NK-92 (cell line): ENCODE data around the gene DNAJC15.

Experiments
- DNase-seq: peaks from one replicate; lab custom pipeline; 2025; ENCODE audit not compliant: unreplicated experiment; lab: John Stamatoyannopoulos, UW

The DNAJC15 gene

DNA sequence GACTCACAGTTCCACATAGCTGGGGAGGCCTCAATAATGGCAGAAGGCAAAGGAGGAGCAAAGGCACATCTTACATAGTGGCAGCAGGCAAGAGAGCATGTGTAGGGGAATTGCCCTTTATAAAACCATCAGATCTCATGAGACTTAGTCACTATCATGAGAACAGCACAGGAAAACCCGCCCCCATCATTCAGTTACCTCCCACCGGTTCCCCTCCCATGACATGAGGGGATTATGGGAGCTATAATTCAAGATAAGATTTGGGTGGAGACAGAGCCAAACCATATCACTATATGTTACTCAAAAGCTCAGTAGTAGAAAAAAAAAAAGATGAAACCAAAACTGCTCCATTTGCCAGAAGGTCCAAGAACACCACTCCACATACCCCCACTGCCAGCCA is 58.5 kb downstream of the DNAJC15 start:
- DNase-seq: no peak

DNA sequence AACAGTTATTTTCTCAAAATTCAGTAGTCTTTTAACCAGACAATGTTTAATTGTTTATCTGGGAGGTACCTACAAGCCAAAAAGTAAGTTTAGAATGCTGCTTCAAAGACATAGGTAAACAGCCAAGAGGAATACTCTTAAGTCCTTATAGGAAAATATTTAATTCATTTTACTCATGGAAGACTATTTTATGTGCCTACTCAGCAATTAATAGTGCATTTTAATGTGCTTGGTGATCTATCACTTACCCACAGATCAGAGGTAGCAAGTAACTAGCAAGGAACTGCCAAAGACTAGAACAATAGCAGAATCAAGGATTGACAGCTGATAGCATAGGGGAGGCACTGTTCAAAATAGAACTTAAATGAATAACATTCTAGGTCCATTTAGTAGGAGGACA is 60.4 kb downstream of the DNAJC15 start:
- no peak for DNase-seq

DNA sequence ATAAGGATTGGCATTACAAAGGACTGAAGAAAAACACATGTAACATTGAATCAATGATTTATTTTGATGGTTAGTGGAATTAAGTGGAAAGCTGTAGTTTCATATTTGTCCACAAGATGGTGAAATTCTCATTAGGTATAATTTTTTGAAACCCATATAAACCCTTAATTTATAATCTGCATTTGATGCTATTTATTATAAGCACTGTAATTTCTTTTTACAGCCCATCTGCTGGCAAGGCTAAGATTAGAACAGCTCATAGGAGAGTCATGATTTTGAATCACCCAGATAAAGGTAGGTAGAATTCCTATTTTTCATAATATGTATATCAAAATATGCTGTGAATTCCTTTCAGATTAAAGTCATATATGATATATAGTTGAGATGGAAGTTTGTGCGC is 62.2 kb downstream of the DNAJC15 start:
- no peak for DNase-seq

DNA sequence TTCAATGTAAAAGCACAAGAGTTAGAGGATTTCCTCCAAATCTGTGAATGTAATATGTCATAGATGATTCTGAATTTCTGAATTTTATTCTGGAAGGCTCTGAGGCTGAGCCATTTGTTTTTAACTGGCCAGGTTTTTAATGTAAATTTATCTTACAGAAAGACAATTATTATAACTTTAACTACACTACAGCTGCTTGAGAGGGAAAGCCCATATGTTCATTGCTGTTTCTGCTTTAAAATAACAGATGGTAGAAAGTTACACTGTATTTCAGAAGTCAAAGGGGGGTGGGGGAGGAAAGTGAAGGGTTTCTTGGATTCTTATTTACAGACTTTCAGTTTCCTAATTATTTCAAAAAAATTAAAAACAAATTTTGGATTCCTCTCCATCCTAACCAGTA is 62.8 kb downstream of the DNAJC15 start:
- DNase-seq: no peak

DNA sequence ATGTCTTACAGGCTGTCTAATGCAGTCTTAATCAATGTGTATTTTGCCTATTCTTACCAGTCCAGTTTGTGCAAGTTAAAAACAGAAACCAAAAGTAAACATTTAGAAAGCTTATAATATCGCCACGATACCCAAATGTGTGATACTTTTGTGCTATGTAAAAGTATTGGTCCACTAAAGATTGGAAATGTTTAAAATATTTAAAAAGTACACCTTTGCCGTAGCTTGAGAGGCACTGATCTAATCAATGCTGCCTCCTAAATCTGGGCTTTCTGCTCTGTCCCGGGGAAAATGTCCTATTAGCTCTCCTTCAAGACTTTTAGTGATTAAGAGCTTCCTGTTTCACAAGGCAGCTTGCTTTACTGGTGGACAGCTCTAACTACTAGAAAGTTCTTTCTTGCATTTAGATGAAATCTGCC is 64.7 kb downstream of the DNAJC15 start:
- no peak for DNase-seq

DNA sequence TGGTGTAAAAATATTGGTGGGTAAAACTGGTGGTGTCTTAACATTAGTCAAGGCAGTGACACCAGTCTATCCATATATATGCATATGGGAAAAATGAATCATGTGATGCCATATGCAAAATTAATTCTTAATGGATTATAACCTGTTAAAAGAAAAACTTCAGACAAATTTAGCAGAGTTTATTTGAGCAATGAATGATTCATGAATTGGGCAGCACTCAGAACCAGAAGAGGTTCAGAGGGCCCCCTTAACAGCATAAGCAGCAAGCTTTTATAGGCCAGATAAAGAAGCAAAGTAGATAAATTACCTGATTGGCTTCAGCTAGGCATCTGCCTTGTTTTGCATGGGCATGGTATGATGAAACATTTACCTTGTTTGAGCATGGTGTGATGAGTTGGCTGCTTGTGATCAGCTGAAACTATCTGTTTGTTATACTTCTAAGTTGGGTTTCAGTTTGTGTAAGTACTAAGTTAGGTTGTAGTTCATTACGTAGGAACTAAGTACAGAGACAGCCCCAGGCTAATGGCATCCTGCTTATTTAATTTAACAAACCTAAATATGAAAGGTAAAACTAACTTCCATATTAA is 66.6 kb downstream of the DNAJC15 start:
- no peak for DNase-seq

DNA sequence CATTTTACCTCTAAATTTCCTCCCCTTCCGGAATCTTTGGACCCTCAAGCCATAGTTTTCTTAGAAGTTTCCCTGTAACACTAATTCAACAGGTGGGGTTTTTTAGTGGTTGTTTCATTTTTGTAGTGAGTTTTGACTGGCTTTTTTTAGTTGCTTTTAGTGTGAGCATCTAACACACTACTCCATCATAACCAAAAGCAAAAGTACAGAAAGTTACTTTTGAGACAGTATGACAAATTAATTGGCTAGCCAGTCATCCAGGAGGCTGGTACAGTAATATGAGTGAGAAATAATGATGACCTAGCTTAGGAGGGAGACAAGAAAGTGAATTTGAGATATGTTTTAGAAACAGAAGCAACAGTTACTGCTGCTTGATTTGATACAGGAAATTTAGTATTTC is 71.5 kb downstream of the DNAJC15 start:
- no peak for DNase-seq

DNA sequence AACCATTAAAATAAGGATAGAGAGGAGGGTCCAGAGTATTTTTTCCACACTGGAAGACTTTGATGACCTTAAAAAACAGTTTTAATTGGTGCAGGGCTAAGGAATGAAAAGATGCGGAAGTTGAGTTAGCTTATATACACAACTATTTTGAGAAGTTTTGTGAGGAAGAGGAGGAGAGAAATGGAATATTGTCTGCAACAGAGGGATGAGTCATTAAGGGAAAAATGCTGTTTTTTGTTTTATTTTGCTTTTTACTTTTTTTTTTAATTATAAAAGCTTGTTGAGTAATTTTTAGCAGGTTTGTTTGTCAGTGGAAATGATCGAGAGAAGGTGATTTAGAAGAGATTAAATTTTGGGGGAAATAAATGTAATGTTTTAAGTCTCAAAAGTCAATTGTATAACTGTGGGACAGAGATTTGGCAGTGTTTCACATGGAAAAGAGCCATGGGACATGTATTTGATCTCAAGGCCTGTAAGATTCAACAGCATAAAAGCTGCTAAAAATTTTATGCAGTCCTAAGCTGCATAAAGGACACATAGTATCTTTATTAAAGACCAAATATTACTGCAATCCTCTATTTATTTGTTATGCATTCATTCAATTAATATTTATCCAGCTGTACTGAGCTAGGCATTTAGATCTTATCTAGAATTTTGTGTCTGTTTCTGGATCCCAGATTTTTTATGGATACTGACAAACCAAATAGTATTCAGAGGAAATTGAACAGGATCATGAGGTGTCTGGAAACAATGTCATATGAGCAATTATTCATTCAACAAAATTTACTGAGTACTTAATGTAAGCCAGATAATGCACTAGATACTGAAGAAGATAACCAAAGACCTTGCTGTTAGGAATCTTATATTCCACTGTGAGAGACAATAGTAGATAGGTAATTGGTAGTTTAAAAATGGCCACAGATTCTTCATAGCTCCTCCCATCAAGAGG is 72.7 kb downstream of the DNAJC15 start:
- DNase-seq: no peak

DNA sequence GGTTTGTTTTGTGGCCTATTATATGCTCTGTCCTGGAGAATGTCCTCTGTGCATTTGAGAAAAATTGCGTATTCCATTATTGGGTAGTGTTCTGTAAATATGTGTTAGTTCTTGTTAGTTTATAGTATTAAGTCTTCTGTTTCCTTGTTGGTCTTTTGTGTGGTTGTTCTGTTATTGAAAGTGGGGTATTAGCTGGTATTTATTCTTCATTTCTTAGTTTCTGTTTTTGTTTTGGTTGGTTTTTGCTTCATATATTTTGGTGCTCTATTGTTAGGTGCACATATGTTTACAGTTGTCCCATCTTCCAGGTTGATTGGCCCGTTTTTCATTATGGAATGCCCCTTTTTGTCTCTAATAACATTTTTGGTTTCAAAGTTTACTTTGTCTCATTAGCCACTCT is 77.3 kb downstream of the DNAJC15 start:
- no peak for DNase-seq

DNA sequence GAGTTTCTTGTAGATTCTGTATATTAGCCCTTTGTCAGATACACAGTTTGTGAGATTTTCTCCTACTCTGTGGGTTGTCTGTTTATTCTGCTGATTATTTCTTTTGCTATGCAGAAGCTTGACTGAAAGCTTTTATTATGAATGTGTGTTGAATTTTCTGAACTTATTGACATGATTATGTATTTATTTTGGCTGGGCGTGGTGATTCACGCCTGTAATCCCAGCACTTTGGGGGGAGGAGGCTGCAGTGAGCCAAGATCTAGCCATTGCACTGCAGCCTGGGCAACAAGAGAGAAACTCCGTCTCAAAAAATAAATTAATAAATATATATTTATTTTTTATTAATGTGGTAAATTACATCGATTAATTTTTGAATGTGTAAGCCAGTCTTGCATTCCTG is 78.9 kb downstream of the DNAJC15 start:
- no peak for DNase-seq

DNA sequence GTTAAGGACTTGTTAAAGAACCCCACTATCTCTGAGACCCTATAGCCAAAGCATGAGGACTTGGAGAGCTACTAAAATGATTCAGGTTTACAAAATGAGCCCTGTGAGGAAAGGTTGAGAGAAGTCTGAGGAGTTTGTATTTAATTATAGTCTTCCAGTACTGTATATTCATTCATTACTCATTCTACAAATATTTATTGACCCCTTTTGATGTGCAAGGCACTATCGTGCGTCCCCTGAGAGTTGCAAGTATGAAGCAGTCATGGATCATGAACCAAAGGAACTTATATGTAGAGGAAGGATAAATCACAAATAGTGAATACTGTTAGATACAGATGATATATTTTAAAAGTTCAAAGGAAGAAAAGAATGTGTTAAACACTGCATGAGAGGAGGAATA is 84.4 kb downstream of the DNAJC15 start:
- DNase-seq: no peak

DNA sequence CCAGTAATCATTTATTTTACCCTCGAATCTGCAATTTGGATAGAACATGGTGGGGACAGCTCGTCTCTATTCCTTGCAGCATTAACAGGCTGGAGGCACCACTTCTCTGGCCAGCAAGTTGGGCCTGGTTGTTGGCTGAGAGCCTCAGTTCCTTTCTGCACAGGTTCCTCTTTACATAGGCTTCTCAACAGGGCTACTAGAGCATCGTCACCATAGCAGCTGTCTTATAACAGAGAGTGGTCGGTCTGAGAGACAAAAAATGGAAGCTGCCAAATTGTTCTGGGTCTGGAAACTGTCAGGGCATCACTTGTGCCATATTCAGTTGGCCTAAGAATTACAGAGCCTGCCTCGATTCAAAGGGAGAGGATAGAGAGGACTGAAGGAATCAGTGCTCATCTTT is 86.7 kb downstream of the DNAJC15 start:
- DNase-seq: no peak

DNA sequence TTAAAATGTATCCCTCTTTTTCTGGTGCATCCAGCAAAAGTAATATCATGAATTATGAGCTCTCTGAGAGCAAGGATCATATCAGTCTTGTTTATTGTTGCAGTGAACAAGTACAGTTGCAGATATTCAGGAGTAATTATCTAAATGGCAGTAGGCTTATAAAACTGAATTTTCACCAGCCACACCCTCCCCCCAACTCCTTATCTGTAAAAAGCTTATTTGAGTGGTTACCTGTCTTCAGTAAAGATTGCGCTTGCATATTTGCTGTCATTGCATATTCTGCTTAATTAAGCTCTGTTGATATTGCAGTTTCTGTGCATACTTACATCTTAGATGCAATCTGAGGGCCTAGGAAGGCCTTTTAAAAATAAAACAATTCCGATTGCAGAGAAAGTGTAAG is 87.3 kb downstream of the DNAJC15 start:
- no peak for DNase-seq

DNA sequence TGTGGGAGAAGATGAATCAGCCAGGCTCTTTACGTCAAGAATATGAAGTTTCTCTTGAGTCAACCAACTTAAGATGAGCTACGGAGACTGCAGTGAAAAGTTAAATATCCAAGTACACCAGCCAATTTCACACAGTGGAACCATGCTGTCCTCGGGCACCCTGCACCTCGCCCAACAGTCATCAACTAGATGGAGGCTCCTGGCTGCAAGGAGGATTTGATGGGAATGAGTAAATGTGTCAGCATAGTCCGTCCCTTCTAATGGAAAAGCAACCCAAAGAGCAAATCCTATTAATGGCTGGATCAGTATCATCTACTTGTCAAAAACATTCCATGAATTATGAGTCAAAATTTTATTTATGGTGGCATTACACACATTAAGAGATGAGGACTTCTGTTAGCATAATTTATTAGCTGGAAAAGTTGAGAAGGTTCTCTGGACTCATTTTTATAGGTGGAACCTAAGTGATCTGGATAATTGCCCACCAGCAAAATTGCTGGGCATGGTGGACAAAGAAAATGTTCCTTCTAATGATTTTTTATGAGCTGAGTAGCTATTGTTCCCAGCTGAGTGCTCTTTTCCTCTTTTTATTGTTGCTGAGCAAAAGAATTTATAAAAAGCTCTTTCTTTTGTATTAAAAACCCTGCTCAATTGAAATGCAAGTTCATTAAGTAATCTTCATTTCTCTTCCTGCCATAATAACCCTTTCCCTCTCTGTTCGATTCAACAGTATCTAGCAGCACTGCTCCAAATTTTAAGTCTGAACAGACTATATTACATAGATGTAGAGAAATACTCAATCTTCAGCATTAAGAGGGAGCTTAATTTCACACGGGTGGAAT is 88.4 kb downstream of the DNAJC15 start:
- DNase-seq: no peak

DNA sequence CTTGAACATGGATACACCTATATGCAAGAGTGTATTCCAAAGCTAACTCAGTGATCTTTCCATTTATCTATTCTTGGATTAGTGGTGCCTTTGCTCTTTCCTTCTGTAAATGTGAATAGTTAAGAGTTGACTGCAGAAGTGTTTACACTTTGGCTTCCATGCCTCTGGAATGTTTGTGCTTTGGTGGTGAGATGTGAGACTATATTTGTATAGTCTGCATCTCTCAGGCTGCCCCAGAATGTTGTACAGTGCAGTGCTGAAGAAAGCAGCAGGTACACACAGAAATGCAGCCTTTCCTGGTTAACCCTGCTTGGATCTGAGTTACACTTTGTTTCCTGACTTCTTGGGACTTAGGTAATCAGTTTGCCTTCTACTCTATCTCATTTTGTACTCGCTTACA is 90.2 kb downstream of the DNAJC15 start:
- no peak for DNase-seq

DNA sequence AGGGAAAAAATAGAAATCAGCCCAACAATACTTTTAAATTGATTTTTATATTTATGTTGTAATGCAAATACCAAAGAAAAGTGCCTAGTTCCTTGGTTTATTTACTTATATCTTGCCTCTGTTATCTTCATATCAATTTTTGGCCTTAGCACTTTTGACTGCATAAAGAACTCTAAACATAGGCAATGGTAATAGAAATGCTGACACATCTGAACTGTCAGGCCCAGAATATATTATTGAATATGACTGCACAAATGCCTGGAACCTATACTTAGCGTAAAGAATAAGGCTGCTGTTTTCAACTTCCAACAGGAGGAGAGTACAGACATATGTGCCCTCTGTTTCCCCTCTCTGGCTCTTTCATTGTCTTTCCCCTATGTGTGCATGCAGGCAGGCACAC is 91.1 kb downstream of the DNAJC15 start:
- DNase-seq: no peak

DNA sequence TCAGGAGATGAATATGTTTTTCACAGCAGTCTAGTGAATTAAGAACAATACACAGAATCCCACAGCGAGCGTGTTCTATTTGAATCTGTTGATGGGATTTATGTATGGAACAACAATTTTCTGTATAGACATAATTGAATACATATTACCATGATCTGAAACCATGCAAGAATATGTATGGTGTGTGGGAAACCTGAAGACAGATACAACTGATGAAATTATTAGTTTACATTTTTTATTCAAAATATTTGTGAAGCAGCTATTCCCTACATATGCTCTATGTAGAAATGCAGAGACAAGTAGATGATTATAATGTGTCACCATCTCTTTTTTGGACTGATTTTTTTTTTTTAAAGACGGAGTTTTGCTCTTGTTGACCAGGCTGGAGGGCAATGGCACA is 91.8 kb downstream of the DNAJC15 start:
- DNase-seq: no peak

DNA sequence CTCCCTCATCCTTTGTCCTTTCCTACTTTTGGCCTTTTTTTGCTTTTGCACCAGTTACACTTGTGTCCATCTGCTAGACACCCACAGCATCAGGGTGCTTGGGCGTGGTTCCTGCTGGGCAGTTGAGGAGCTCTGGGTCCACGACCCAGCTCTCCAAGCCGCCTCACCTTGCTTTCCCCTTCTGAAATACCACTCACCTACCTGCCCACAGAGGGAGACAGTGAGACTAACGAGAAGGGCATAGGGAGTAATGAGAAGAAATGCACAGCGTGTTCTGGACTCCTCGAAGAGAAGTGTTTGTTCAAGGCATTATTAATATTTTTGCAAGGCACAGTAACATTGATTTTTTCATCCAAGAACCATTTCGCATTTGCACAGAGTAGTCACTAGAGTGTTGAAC is 92.9 kb downstream of the DNAJC15 start:
- DNase-seq: no peak

DNA sequence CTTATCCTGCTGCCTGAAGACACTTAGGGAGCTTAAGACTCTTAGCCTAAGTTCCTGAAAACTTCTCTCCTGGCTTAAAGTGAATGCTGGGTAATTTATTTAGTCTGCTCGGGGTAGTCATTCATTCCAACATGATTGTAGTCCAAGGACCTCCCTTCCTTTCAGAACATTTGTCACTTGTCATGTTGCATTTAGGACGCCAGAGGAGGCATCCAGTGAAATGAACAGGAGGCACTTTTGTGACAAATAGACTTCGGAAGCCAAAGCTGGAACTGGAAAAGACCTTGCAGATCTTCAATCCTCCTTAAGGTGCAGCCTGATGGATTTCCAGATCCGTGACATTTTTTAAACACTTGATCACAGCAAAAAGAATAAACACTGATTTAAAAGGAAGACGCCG is 95.1 kb downstream of the DNAJC15 start:
- no peak for DNase-seq

DNA sequence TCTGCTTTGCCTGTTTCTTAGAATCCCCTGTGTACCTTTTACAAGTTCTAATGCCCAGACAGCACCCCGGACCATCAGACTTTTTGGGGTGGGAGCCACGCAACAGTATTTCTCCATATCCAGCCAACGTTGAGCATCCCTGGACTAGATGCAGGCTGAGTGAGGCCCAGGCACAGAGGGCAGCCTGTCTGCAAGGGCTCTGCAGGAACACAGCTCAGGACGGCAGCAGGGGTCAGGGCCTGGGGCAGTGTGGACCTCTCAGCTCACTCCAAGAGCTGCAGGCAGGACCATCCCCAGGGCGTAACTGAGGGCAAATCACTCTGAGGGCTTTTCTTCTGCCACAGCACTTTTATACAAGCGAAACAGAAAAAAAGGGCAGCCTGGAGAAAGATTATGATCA is 95.8 kb downstream of the DNAJC15 start:
- DNase-seq: no peak

DNA sequence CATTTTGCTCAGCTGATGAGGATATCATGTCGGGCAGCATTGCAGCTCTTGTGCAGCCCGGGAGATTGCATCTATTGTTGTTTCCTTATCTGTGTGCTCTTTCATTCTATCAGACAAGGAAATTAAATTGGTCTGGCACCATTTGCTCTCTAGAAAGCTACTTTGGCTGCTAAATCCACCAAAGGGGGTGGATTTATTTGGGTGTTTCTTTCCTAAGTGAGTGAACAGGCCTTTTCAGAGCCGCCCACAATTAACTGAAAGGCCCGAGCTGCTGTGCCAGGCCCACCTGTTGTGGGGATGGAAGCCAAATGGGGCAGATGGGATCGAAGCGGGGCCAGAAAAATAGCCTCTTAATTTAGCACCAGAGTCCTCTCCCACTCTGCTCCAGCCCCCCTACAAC is 99.4 kb downstream of the DNAJC15 start:
- no peak for DNase-seq

DNA sequence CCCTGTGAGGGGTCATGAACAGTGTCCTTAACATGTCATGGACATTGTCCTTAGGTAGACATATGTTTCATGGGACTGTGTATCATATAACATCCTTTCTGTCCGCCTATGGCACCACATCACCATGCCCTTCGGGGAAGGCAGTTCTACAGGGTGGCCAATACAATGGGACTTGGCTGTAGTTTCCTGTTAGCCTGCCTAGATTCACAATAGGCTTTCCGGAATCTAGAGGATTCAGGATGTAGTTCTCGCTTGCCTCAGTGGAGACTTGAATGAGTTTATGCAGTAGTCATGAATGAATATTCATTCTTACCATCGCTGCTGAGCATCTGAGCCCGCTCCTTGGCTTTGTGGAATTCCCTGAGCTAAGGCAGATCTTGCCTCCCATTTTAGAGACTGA is 100.5 kb downstream of the DNAJC15 start:
- no peak for DNase-seq
